GM12878 (cell line): ENCODE results near the gene REEP1. TPM values are rescaled to one million over a fixed set of nuclear protein-coding genes. Genes with fewer than 3 reads are reported as not detected.

Experiments
- ATAC-seq: fragments of 200-7000 bp; cut with Tn5 transposase; 3 replicates; pipeline ENCODE4 v1.9.1; 2020; ENCODE audit warnings: mild to moderate bottlenecking, moderate library complexity
- BruUV-seq: library from RNA; stranded (reverse); fragments of 400-500 nt; replicated peaks from 2 replicates; lab custom pipeline; 2021; lab: Mats Ljungman, UMichigan
- CTCF ChIA-PET: fragments of 300-600 bp; sonication (Branson Sonifier 250); formaldehyde crosslinking; extraction: SDS; loops from one replicate; lab custom pipeline; 2021; ENCODE audit warnings: inconsistent platforms; lab: Yijun Ruan, JAX
- POLR2A ChIA-PET: fragments of 350-600 bp; formaldehyde crosslinking; extraction: SDS; loops from one replicate; lab custom pipeline; 2021; ENCODE audit warnings: inconsistent platforms; lab: Charles Lee
- RAD21 ChIA-PET: fragments of 300-600 bp; sonication (Branson Sonifier 250); formaldehyde crosslinking; loops from one replicate; lab custom pipeline; 2023; ENCODE audit warnings: antibody characterized with exemption; ENCODE audit not compliant: unreplicated experiment; lab: Charles Lee
- SMC1A ChIA-PET: fragments of 300-600 bp; sonication (Branson Sonifier 250); formaldehyde crosslinking; loops from one replicate; lab custom pipeline; 2023; ENCODE audit not compliant: unreplicated experiment, uncharacterized antibody; lab: Charles Lee
- DNase-seq: peaks from one replicate; pipeline ENCODE4 v3.0.0-alpha.2; 2011; ENCODE audit warnings: low read depth, low spot score
- FAIRE-seq: peaks from 3 replicates; lab custom pipeline; 2011; peaks lifted over from hg19 to GRCh38; lab: Jason Lieb, UNC
- H2AFZ ChIP-seq: 2 replicates; pipeline ENCODE4 v1.6.0; 2011; ENCODE audit warnings: low read depth, low read length, control low read depth; ENCODE audit not compliant: control insufficient read depth
- H3K27ac ChIP-seq: 2 replicates; pipeline ENCODE4 v1.5.1; 2011; ENCODE audit warnings: control low read depth; ENCODE audit not compliant: control insufficient read depth, insufficient read depth
- H3K27me3 ChIP-seq, 2 experiments: replicated peaks in 1 of 2; 2 replicates each; pipeline versions ENCODE4 v1.6.0 to v1.6.1; 2011; ENCODE audit warnings: low read length in 1 of 2; ENCODE audit not compliant: control insufficient read depth in 2 of 2, insufficient read depth in 2 of 2
- H3K36me3 ChIP-seq, 2 experiments: 2 replicates each; pipeline ENCODE4 v1.5.1; 2011; ENCODE audit warnings: low read length in 1 of 2; ENCODE audit not compliant: control insufficient read depth in 2 of 2, insufficient read depth in 2 of 2
- H3K4me1 ChIP-seq: 2 replicates; pipeline ENCODE4 v1.6.1; 2011; ENCODE audit warnings: mild to moderate bottlenecking, low read length, moderate library complexity, mixed read lengths; ENCODE audit not compliant: control insufficient read depth, insufficient read depth
- H3K4me2 ChIP-seq: 2 replicates; pipeline ENCODE4 v1.6.0; 2011; ENCODE audit warnings: control low read depth; ENCODE audit not compliant: control insufficient read depth, insufficient read depth
- H3K4me3 ChIP-seq: fragments of 200-600 bp; sonication (generic); 2 replicates; pipeline ENCODE4 v1.5.1; 2016
- H3K79me2 ChIP-seq: 2 replicates; pipeline ENCODE4 v1.6.0; 2011; ENCODE audit warnings: low read length; ENCODE audit not compliant: control insufficient read depth, insufficient read depth
- H3K9ac ChIP-seq: 2 replicates; pipeline ENCODE4 v1.8.0; 2011; ENCODE audit warnings: low read length, control low read depth, mixed read lengths; ENCODE audit not compliant: control insufficient read depth, insufficient read depth
- H3K9me3 ChIP-seq: replicated peaks from 3 replicates; pipeline ENCODE4 v1.5.1; 2011; ENCODE audit warnings: mild to moderate bottlenecking, low read length; ENCODE audit not compliant: control insufficient read depth, insufficient read depth
- H4K20me1 ChIP-seq: 2 replicates; pipeline ENCODE4 v1.6.0; 2011; ENCODE audit not compliant: control insufficient read depth, insufficient read depth
- CBFB ChIP-seq: IDR thresholded peaks from 2 replicates; pipeline ENCODE4 v1.6.1; 2016; ENCODE audit warnings: antibody characterized with exemption, low read depth
- ESRRA ChIP-seq: IDR thresholded peaks from 2 replicates; pipeline ENCODE4 v1.6.1; 2012; ENCODE audit warnings: mild to moderate bottlenecking, low read length, improper control_type of control experiment
- ETV6 ChIP-seq, 2 experiments: fragments of 450-650 bp in 1 of 2; IDR thresholded peaks in 1 of 2; conservative IDR thresholded peaks in 1 of 2; 2 replicates each; pipeline ENCODE4 v1.6.1; 2014; ENCODE audit warnings: antibody characterized with exemption in 1 of 2, borderline replicate concordance in 1 of 2, low read depth in 1 of 2, mild to moderate bottlenecking in 1 of 2, moderate library complexity in 1 of 2
- HDGF ChIP-seq: fragments of 450-650 bp; IDR thresholded peaks from 2 replicates; pipeline ENCODE4 v1.6.1; 2016; ENCODE audit warnings: antibody characterized with exemption
- NFYA ChIP-seq: IDR thresholded peaks from 2 replicates; pipeline ENCODE4 v1.6.1; 2011; ENCODE audit warnings: low read depth, mild to moderate bottlenecking, low read length, improper control_type of control experiment, borderline replicate concordance
- SMAD5 ChIP-seq: IDR thresholded peaks from 2 replicates; pipeline ENCODE4 v1.6.1; 2016; ENCODE audit warnings: antibody characterized with exemption, low read depth
- SUPT20H ChIP-seq: IDR thresholded peaks from 2 replicates; pipeline ENCODE4 v1.6.1; 2011; ENCODE audit warnings: low read depth, mild to moderate bottlenecking, low read length, moderate library complexity, borderline replicate concordance; ENCODE audit not compliant: control insufficient read depth
- YBX1 ChIP-seq: fragments of 450-650 bp; IDR thresholded peaks from 2 replicates; pipeline ENCODE4 v1.6.1; 2016; ENCODE audit warnings: antibody characterized with exemption
- ZNF217 ChIP-seq: fragments of 450-650 bp; IDR thresholded peaks from 2 replicates; pipeline ENCODE4 v1.6.1; 2017; ENCODE audit warnings: antibody characterized with exemption, mild to moderate bottlenecking
- WGBS: methylation state at CpG from one replicate; pipeline ENCODE4 v1.1.6; 2016; ENCODE audit warnings: low lambda C conversion rate; ENCODE audit not compliant: insufficient replicate concordance, insufficient coverage; ENCODE audit errors: missing lambda C conversion rate; 5-methylcytosine and 5-hydroxymethylcytosine counted together
- in situ Hi-C: fragments of 300-500 bp; cut with MboI; formaldehyde crosslinking; loops from 9 replicates; pipeline ENCODE4 v1.14.3; 2018; ENCODE audit warnings: mixed read lengths
- intact Hi-C: fragments of 100-400 bp; cut with micrococcal nuclease; formaldehyde crosslinking; loops from one replicate; pipeline ENCODE4 v1.14.2; 2022; ENCODE audit not compliant: unreplicated experiment
- polyA plus RNA-seq, 11 experiments: library from polyadenylated mRNA; depleted of rRNA in 4 of 11; unstranded in 6 of 11; stranded (reverse) in 5 of 11; fragments of >200 nt; fragmentation: Nextera tagmentation in 4 of 11; fragmentation: Illumina TruSeq in 1 of 11; extraction: Ambion mirVana in 4 of 11; extraction: Trizol in 1 of 11; gene quantifications; 1 replicate in 1 of 11; 2 replicates in 10 of 11; pipeline versions ENCODE4 v1.2.1 to v1.2.3, GENCODE V29; 2011 to 2016; ENCODE audit warnings: inconsistent platforms in 2 of 11, missing spikeins in 2 of 11, low read depth in 1 of 11
- total RNA-seq, 4 experiments: library from RNA; depleted of rRNA in 3 of 4; stranded (reverse); fragments of >200 nt in 3 of 4; fragmentation: Illumina TruSeq in 1 of 4; extraction: Trizol in 1 of 4; gene quantifications; 2 replicates each; pipeline versions ENCODE4 v1.2.1 to v1.2.3, GENCODE V29; 2013 to 2021
- TF ChIP-seq, protein P1 (sequence below): IDR thresholded peaks from 2 replicates; pipeline ENCODE4 v1.6.1; 2012; ENCODE audit warnings: improper control_type of control experiment, low read depth, low read length; ENCODE audit not compliant: insufficient replicate concordance
- TF ChIP-seq, protein P2 (sequence below): fragments of 450-650 bp; IDR thresholded peaks from 2 replicates; pipeline ENCODE4 v1.6.1; 2017; ENCODE audit warnings: mild to moderate bottlenecking, moderate library complexity

REEP1 gene
- total and polyA plus RNA-seq, 10 of the 15 experiments (the other 5 are each of a cell fraction or from before 2014, with no cell fraction given): 0.02 to 0.30 (median 0.09) TPM; not detected in 1

- TF ChIP-seq, protein P1, sequence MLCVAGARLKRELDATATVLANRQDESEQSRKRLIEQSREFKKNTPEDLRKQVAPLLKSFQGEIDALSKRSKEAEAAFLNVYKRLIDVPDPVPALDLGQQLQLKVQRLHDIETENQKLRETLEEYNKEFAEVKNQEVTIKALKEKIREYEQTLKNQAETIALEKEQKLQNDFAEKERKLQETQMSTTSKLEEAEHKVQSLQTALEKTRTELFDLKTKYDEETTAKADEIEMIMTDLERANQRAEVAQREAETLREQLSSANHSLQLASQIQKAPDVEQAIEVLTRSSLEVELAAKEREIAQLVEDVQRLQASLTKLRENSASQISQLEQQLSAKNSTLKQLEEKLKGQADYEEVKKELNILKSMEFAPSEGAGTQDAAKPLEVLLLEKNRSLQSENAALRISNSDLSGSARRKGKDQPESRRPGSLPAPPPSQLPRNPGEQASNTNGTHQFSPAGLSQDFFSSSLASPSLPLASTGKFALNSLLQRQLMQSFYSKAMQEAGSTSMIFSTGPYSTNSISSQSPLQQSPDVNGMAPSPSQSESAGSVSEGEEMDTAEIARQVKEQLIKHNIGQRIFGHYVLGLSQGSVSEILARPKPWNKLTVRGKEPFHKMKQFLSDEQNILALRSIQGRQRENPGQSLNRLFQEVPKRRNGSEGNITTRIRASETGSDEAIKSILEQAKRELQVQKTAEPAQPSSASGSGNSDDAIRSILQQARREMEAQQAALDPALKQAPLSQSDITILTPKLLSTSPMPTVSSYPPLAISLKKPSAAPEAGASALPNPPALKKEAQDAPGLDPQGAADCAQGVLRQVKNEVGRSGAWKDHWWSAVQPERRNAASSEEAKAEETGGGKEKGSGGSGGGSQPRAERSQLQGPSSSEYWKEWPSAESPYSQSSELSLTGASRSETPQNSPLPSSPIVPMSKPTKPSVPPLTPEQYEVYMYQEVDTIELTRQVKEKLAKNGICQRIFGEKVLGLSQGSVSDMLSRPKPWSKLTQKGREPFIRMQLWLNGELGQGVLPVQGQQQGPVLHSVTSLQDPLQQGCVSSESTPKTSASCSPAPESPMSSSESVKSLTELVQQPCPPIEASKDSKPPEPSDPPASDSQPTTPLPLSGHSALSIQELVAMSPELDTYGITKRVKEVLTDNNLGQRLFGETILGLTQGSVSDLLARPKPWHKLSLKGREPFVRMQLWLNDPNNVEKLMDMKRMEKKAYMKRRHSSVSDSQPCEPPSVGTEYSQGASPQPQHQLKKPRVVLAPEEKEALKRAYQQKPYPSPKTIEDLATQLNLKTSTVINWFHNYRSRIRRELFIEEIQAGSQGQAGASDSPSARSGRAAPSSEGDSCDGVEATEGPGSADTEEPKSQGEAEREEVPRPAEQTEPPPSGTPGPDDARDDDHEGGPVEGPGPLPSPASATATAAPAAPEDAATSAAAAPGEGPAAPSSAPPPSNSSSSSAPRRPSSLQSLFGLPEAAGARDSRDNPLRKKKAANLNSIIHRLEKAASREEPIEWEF: no peak
- TF ChIP-seq SMAD5: no peak
- TF ChIP-seq HDGF: no peak
- no peak for TF ChIP-seq NFYA
- TF ChIP-seq, all 136 proteins: peak for 4
Measured at GRCh38 chr2:86297382-86298147, 39.9 kb downstream of the REEP1 start (continued).

DNA sequence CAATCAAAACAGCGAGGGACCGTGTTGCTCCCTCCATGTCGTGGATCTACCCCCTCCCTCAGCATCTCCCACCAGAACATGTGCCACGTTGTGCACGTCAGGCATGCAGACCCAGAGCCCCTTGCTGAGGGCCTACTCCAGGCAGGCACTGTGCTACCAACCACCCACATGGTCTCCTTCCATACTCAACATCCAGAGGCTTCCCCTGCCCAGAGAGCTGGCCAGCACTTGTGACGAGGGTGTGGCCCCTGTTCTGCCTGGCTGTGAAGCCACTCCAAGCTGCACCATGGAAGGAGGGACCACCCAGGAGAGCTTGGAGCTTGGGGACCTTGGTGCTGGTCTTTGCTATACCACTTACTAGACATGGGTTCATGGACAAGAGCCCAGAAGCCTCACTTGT is 40.5 kb downstream of the REEP1 start:
- no peak; the same call in 2 of the 3 replicates for ATAC-seq
- ChIA-PET CTCF (interaction anchor here (0.6 to 12.3 kb wide), 14 partner anchors 8 to 139 kb away, joined by 3 to 278 read pairs (median 4); no protein-coding TSS in a partner anchor), POLR2A (no interaction called here), SMC1A (interaction anchor here (0.8 to 12.1 kb wide), 12 partner anchors 10 to 81 kb away, joined by 3 to 178 read pairs (median 4); no protein-coding TSS in a partner anchor), RAD21 (interaction anchor here (1.0 to 12.9 kb wide), 8 partner anchors 11 to 74 kb away, joined by 3 to 181 read pairs (median 5); no protein-coding TSS in a partner anchor)
- intact Hi-C loops (loop anchor here (1.0 kb wide), 1 partner anchor 76 kb away; no protein-coding TSS in a partner anchor), in situ Hi-C loops (loop anchor here (5.0 kb wide), 1 partner anchor 75 kb away; no protein-coding TSS in a partner anchor)
- no TSS peak for BruUV-seq
- H3K27me3 ChIP-seq: no peaks in the 10 kb centered on the region
- no peaks in the 10 kb centered on the region for H3K9me3 ChIP-seq
- no peak overlapping the region for H3K4me3 ChIP-seq
- TF ChIP-seq ETV6 (conservative IDR thresholded peaks at IDR 0.05 in 1 of 2, IDR thresholded peaks at IDR 0.05 in 1 of 2; ENCODE audit: borderline replicate concordance in 1 of 2, low read depth in 1 of 2) (no peak), SUPT20H (no peak), CBFB (no peak), ESRRA (no peak), ZNF217 (no peak), YBX1 (no peak)
- TF ChIP-seq, protein P2, sequence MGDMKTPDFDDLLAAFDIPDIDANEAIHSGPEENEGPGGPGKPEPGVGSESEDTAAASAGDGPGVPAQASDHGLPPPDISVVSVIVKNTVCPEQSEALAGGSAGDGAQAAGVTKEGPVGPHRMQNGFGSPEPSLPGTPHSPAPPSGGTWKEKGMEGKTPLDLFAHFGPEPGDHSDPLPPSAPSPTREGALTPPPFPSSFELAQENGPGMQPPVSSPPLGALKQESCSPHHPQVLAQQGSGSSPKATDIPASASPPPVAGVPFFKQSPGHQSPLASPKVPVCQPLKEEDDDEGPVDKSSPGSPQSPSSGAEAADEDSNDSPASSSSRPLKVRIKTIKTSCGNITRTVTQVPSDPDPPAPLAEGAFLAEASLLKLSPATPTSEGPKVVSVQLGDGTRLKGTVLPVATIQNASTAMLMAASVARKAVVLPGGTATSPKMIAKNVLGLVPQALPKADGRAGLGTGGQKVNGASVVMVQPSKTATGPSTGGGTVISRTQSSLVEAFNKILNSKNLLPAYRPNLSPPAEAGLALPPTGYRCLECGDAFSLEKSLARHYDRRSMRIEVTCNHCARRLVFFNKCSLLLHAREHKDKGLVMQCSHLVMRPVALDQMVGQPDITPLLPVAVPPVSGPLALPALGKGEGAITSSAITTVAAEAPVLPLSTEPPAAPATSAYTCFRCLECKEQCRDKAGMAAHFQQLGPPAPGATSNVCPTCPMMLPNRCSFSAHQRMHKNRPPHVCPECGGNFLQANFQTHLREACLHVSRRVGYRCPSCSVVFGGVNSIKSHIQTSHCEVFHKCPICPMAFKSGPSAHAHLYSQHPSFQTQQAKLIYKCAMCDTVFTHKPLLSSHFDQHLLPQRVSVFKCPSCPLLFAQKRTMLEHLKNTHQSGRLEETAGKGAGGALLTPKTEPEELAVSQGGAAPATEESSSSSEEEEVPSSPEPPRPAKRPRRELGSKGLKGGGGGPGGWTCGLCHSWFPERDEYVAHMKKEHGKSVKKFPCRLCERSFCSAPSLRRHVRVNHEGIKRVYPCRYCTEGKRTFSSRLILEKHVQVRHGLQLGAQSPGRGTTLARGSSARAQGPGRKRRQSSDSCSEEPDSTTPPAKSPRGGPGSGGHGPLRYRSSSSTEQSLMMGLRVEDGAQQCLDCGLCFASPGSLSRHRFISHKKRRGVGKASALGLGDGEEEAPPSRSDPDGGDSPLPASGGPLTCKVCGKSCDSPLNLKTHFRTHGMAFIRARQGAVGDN: no peak
- H3K9ac ChIP-seq: no peak overlapping the region
- H3K4me1 ChIP-seq: no peaks in the 10 kb centered on the region
- no peaks in the 10 kb centered on the region for H3K36me3 ChIP-seq
- no peak overlapping the region for H2AFZ ChIP-seq
- no peak overlapping the region for H3K4me2 ChIP-seq
- FAIRE-seq: no peak
- no peak for DNase-seq
- WGBS: 50% methylated on average over 6 of the region's 6 CpGs
- H3K27ac ChIP-seq: no peak overlapping the region
- H3K79me2 ChIP-seq: no peaks in the 10 kb centered on the region
- no peaks in the 10 kb centered on the region for H4K20me1 ChIP-seq
